HEK293 (cell line): ENCODE results near the gene TEAD2.
A peak's percentile ranks its signal among the peaks of the same experiment; 100 is the strongest.
"Not testable (repeated sequence)": the region's sequence is repeated elsewhere in the genome, so short reads cannot be mapped to it uniquely, and the experiment has no call there.

ENCODE experiments used
- CTCF ChIA-PET: fragments of 350-600 bp; formaldehyde crosslinking; extraction: SDS; loops from one replicate; lab custom pipeline; 2021; ENCODE audit warnings: antibody characterized with exemption; lab: Yijun Ruan, JAX
- POLR2A ChIA-PET: fragments of 300-600 bp; formaldehyde crosslinking; extraction: SDS; loops from one replicate; lab custom pipeline; 2020; ENCODE audit warnings: antibody characterized with exemption, inconsistent platforms; lab: Yijun Ruan, JAX
- H3K27ac ChIP-seq: fragments of 200-500 bp; sonication (Bioruptor generic); 2 replicates; pipeline ENCODE4 v1.5.1; 2014; ENCODE audit warnings: low read depth, low read length, control low read depth, inconsistent platforms; ENCODE audit errors: extremely low read depth
- H3K36me3 ChIP-seq, 2 experiments: fragments of 200-500 bp in 1 of 2; sonication (Bioruptor generic) in 1 of 2; 1 replicate in 1 of 2; 2 replicates in 1 of 2; pipeline ENCODE4 v1.5.1; 2014 to 2017; ENCODE audit warnings: inconsistent platforms in 2 of 2, low read length in 2 of 2; ENCODE audit not compliant: control insufficient read depth in 2 of 2, insufficient read depth in 1 of 2
- H3K4me1 ChIP-seq: fragments of 200-500 bp; sonication (Bioruptor generic); 2 replicates; pipeline ENCODE4 v1.5.1; 2014; ENCODE audit warnings: mild to moderate bottlenecking, low read length, inconsistent platforms; ENCODE audit not compliant: control insufficient read depth, insufficient read depth
- H3K4me3 ChIP-seq: 2 replicates; pipeline ENCODE4 v1.5.1; 2011; ENCODE audit warnings: low read depth, mild to moderate bottlenecking, control low read depth, low read length, moderate library complexity
- H3K9me3 ChIP-seq: fragments of 200-500 bp; sonication (Bioruptor generic); 2 replicates; pipeline ENCODE4 v1.5.1; 2014; ENCODE audit warnings: low read depth, low read length, inconsistent platforms; ENCODE audit not compliant: control insufficient read depth, insufficient read depth
- IKZF3 ChIP-seq: fragments of 450-650 bp; IDR thresholded peaks from 2 replicates; pipeline ENCODE4 v1.5.0; 2018; ENCODE audit warnings: missing biosample characterization, mild to moderate bottlenecking, missing genetic modification characterization, moderate library complexity
- KLF9 ChIP-seq: fragments of 450-650 bp; formaldehyde crosslinking; IDR thresholded peaks from 2 replicates; pipeline ENCODE4 v1.5.1; 2016; ENCODE audit warnings: missing biosample characterization, missing genetic modification characterization, low read depth
- OSR2 ChIP-seq: fragments of 450-650 bp; formaldehyde crosslinking; IDR thresholded peaks from 2 replicates; pipeline ENCODE4 v1.5.1; 2016; ENCODE audit warnings: missing biosample characterization, missing genetic modification characterization
- SCRT1 ChIP-seq: fragments of 450-650 bp; formaldehyde crosslinking; IDR thresholded peaks from 2 replicates; pipeline ENCODE4 v1.5.1; 2016; ENCODE audit warnings: missing biosample characterization, missing genetic modification characterization, borderline replicate concordance
- SCRT2 ChIP-seq: fragments of 450-650 bp; formaldehyde crosslinking; IDR thresholded peaks from 2 replicates; pipeline ENCODE4 v1.5.1; 2016; ENCODE audit warnings: missing biosample characterization, missing genetic modification characterization
- ZBTB48 ChIP-seq: fragments of 450-650 bp; formaldehyde crosslinking; IDR thresholded peaks from 2 replicates; pipeline ENCODE4 v1.5.1; 2016; ENCODE audit warnings: missing biosample characterization, missing genetic modification characterization
- ZNF19 ChIP-seq: fragments of 450-650 bp; formaldehyde crosslinking; IDR thresholded peaks from 2 replicates; pipeline ENCODE4; 2016; ENCODE audit warnings: missing biosample characterization, missing genetic modification characterization, low read depth
- ZNF585B ChIP-seq: fragments of 450-650 bp; formaldehyde crosslinking; IDR thresholded peaks from 2 replicates; pipeline ENCODE4 v1.5.1; 2016; ENCODE audit warnings: missing biosample characterization, missing genetic modification characterization
- ZNF629 ChIP-seq: fragments of 450-650 bp; formaldehyde crosslinking; IDR thresholded peaks from 2 replicates; pipeline ENCODE4 v1.5.1; 2017; ENCODE audit warnings: missing biosample characterization, missing genetic modification characterization
- ZNF677 ChIP-seq: fragments of 450-650 bp; IDR thresholded peaks from 2 replicates; pipeline ENCODE4 v1.5.0; 2018; ENCODE audit warnings: missing biosample characterization, mild to moderate bottlenecking, missing genetic modification characterization, moderate library complexity
- ZNF776 ChIP-seq: fragments of 450-650 bp; formaldehyde crosslinking; IDR thresholded peaks from 2 replicates; pipeline ENCODE4 v1.5.0; 2017; ENCODE audit warnings: missing biosample characterization, missing genetic modification characterization, borderline replicate concordance
- ZXDB ChIP-seq: fragments of 450-650 bp; formaldehyde crosslinking; IDR thresholded peaks from 2 replicates; pipeline ENCODE4 v1.5.1; 2016; ENCODE audit warnings: missing biosample characterization, missing genetic modification characterization
- TF ChIP-seq, protein P1 (sequence below): fragments of 450-650 bp; formaldehyde crosslinking; IDR thresholded peaks from 2 replicates; pipeline ENCODE4 v1.5.1; 2017; ENCODE audit warnings: missing biosample characterization, missing genetic modification characterization
- TF ChIP-seq, protein P2 (sequence below): fragments of 450-650 bp; formaldehyde crosslinking; IDR thresholded peaks from 2 replicates; pipeline ENCODE4 v1.5.1; 2016; ENCODE audit warnings: missing biosample characterization, missing genetic modification characterization
- TF ChIP-seq, protein P3 (sequence below): fragments of 450-650 bp; formaldehyde crosslinking; IDR thresholded peaks from 2 replicates; pipeline ENCODE4 v1.5.1; 2016; ENCODE audit warnings: missing biosample characterization, missing genetic modification characterization
- TF ChIP-seq, protein P4 (sequence below): fragments of 450-650 bp; IDR thresholded peaks from 2 replicates; pipeline ENCODE4 v1.5.1; 2018; ENCODE audit warnings: missing biosample characterization, missing genetic modification characterization
- TF ChIP-seq, protein P5 (sequence below): fragments of 450-650 bp; formaldehyde crosslinking; IDR thresholded peaks from 2 replicates; pipeline ENCODE4 v1.5.1; 2016; ENCODE audit warnings: missing biosample characterization, missing genetic modification characterization

TEAD2 gene

DNA sequence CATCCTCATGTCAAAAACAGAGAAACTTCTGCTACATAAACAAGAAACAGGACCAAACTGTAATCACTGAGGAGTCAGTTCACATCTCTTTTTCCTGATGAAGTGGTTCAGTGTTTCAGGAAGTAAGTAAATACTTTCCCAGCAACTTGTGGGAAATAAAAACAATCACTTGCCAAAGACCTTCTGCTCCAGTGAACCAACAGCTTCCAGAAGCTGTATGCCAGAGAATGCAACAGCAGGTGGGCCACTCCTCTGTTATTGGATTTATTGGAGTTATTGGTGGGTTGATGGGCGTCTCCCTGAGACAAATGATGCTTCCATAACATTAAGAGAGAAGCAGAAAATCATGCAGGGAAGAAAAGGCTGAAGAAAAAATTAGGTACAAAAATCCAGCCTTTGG, 47.1 kb downstream of the TEAD2 start:
- no peak overlapping the region for H3K4me3 ChIP-seq
- CTCF ChIA-PET, result interaction anchor here (0.7 to 5.4 kb wide), 5 partner anchors 10 to 89 kb away, joined by 4 to 17 read pairs (median 5); no protein-coding TSS in a partner anchor
- TF ChIP-seq ZXDB, result no peak
- peak; percentile 62; the same call in 1 of the 2 replicates for TF ChIP-seq SCRT1
- TF ChIP-seq, protein P1, sequence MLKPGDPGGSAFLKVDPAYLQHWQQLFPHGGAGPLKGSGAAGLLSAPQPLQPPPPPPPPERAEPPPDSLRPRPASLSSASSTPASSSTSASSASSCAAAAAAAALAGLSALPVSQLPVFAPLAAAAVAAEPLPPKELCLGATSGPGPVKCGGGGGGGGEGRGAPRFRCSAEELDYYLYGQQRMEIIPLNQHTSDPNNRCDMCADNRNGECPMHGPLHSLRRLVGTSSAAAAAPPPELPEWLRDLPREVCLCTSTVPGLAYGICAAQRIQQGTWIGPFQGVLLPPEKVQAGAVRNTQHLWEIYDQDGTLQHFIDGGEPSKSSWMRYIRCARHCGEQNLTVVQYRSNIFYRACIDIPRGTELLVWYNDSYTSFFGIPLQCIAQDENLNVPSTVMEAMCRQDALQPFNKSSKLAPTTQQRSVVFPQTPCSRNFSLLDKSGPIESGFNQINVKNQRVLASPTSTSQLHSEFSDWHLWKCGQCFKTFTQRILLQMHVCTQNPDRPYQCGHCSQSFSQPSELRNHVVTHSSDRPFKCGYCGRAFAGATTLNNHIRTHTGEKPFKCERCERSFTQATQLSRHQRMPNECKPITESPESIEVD, result no peak
- TF ChIP-seq SCRT2 (tag by site-specific recombination), result peak; percentile 28; the same call in 1 of the 2 replicates
- no peak for TF ChIP-seq ZNF585B (tag by site-specific recombination)
- TF ChIP-seq OSR2 (tag by site-specific recombination), result peak; percentile 61
- TF ChIP-seq, all 188 proteins: peak for 3

DNA sequence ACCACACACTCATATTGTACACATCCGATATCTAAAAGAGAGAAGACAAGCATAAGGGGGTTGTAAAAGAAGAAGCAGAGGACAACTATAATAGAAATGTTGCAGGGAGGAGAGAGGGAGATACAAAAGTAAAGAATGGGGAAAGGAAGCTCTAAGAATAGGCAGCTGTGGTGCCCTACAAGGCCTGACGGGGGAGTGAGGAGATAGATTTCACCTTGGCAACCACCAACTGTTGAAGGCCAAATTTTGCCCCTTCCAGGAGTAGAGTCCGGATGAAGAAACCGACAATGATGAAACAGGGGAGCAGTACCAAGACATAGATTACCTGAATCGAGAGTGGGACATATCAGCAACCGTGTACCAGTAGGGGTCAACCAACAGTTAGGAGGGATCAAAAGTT, 53.1 kb downstream of the TEAD2 start:
- no peak for TF ChIP-seq ZNF776 (tag by site-specific recombination)
- TF ChIP-seq ZNF19, result no peak
- no peak for TF ChIP-seq ZNF677 (tag by site-specific recombination)
- TF ChIP-seq, protein P2, sequence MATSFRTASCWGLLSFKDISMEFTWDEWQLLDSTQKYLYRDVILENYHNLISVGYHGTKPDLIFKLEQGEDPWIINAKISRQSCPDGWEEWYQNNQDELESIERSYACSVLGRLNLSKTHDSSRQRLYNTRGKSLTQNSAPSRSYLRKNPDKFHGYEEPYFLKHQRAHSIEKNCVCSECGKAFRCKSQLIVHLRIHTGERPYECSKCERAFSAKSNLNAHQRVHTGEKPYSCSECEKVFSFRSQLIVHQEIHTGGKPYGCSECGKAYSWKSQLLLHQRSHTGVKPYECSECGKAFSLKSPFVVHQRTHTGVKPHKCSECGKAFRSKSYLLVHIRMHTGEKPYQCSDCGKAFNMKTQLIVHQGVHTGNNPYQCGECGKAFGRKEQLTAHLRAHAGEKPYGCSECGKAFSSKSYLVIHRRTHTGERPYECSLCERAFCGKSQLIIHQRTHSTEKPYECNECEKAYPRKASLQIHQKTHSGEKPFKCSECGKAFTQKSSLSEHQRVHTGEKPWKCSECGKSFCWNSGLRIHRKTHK (tag by site-specific recombination), result no peak
- no peak for TF ChIP-seq ZNF629
- TF ChIP-seq, protein P3, sequence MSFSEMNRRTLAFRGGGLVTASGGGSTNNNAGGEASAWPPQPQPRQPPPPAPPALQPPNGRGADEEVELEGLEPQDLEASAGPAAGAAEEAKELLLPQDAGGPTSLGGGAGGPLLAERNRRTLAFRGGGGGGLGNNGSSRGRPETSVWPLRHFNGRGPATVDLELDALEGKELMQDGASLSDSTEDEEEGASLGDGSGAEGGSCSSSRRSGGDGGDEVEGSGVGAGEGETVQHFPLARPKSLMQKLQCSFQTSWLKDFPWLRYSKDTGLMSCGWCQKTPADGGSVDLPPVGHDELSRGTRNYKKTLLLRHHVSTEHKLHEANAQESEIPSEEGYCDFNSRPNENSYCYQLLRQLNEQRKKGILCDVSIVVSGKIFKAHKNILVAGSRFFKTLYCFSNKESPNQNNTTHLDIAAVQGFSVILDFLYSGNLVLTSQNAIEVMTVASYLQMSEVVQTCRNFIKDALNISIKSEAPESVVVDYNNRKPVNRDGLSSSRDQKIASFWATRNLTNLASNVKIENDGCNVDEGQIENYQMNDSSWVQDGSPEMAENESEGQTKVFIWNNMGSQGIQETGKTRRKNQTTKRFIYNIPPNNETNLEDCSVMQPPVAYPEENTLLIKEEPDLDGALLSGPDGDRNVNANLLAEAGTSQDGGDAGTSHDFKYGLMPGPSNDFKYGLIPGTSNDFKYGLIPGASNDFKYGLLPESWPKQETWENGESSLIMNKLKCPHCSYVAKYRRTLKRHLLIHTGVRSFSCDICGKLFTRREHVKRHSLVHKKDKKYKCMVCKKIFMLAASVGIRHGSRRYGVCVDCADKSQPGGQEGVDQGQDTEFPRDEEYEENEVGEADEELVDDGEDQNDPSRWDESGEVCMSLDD, result no peak
- TF ChIP-seq IKZF3, result no peak
- TF ChIP-seq ZBTB48 (tag by site-specific recombination), result no peak
- TF ChIP-seq, protein P4, sequence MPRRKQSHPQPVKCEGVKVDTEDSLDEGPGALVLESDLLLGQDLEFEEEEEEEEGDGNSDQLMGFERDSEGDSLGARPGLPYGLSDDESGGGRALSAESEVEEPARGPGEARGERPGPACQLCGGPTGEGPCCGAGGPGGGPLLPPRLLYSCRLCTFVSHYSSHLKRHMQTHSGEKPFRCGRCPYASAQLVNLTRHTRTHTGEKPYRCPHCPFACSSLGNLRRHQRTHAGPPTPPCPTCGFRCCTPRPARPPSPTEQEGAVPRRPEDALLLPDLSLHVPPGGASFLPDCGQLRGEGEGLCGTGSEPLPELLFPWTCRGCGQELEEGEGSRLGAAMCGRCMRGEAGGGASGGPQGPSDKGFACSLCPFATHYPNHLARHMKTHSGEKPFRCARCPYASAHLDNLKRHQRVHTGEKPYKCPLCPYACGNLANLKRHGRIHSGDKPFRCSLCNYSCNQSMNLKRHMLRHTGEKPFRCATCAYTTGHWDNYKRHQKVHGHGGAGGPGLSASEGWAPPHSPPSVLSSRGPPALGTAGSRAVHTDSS (tag by site-specific recombination), result no peak
- TF ChIP-seq, protein P5, sequence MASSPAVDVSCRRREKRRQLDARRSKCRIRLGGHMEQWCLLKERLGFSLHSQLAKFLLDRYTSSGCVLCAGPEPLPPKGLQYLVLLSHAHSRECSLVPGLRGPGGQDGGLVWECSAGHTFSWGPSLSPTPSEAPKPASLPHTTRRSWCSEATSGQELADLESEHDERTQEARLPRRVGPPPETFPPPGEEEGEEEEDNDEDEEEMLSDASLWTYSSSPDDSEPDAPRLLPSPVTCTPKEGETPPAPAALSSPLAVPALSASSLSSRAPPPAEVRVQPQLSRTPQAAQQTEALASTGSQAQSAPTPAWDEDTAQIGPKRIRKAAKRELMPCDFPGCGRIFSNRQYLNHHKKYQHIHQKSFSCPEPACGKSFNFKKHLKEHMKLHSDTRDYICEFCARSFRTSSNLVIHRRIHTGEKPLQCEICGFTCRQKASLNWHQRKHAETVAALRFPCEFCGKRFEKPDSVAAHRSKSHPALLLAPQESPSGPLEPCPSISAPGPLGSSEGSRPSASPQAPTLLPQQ, result no peak
- TF ChIP-seq KLF9 (tag by site-specific recombination), result no peak
- Histone ChIP-seq H3K9me3 (no peaks in the 10 kb centered on the region), H3K4me1 (no peaks in the 10 kb centered on the region), H3K4me3 (no peak overlapping the region), H3K27ac (no peak overlapping the region), H3K36me3 (peaks cover 0 to 16% of the 10 kb centered on the region in 2 experiments; a peak in 2 of 3 replicates)
- POLR2A ChIA-PET, result no interaction called here
- CTCF ChIA-PET, result interaction anchor here (1.2 kb wide), 1 partner anchor 19 kb away, joined by 4 read pairs; no protein-coding TSS in a partner anchor

More for the DNA sequence above, 47.1 kb downstream of the TEAD2 start:
- Histone ChIP-seq H3K27ac (no peak overlapping the region), H3K4me1 (peaks cover 9% of the 10 kb centered on the region), H3K9me3 (no peaks in the 10 kb centered on the region), H3K36me3 (peaks cover 4 to 12% of the 10 kb centered on the region in 2 experiments; a peak in 2 of 3 replicates)
- POLR2A ChIA-PET, result interaction anchor here (0.8 kb wide), 1 partner anchor 25 kb away, joined by 6 read pairs; no protein-coding TSS in a partner anchor

DNA sequence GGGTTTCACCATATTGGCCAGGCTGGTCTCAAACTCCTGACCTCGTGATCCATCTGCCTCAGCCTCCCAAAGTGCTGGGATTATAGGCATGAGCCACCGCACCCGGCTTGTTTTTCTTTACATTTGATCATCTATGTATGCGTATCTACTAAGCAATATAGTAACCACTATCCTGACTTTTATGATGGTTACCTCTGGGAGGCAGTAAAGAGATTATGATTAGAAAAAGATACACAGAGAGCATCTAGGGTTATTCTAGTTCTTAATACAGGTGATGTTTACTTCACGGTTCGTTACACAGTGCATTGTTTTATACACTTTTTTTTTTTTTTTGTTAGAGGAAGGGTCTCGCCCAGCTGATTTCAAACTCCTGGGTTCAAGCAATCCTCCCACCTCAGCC, 55.5 kb downstream of the TEAD2 start:
- POLR2A ChIA-PET, CTCF ChIA-PET, H3K4me1 ChIP-seq, H3K9me3 ChIP-seq, H3K4me3 ChIP-seq, H3K27ac ChIP-seq: not testable (repeated sequence)
- peaks cover 0 to 16% of the 10 kb centered on the region in 2 experiments; a peak in 2 of 3 replicates for H3K36me3 ChIP-seq
